Upper lobe of right lung (tissue), 1 donor: ENCODE measurements around the gene ADGRL4. TPM values are rescaled to one million over a fixed set of nuclear protein-coding genes. Genes with fewer than 3 reads are reported as not detected.
A peak's percentile ranks its signal among the peaks of the same experiment; 100 is the strongest.

ENCODE experiments used
- ATAC-seq: fragments of 200-7000 bp; cut with Tn5 transposase; one replicate; pipeline ENCODE4 v1.9.1; 2020; ENCODE audit warnings: mild to moderate bottlenecking, moderate library complexity
- DNase-seq: peaks from one replicate; pipeline ENCODE4 v3.0.0-alpha.2; 2020
- H3K27ac ChIP-seq: fragments of 200-600 bp; one replicate; pipeline ENCODE4 v1.8.0; 2022
- H3K27me3 ChIP-seq: fragments of 200-600 bp; one replicate; pipeline ENCODE4 v1.8.0; 2022; ENCODE audit warnings: mild to moderate bottlenecking
- H3K36me3 ChIP-seq: fragments of 200-600 bp; one replicate; pipeline ENCODE4 v1.8.0; 2022
- H3K4me1 ChIP-seq: fragments of 200-600 bp; one replicate; pipeline ENCODE4 v1.8.0; 2022
- H3K4me3 ChIP-seq: fragments of 200-600 bp; one replicate; pipeline ENCODE4 v1.8.0; 2022; ENCODE audit warnings: mild to moderate bottlenecking
- H3K9me3 ChIP-seq: fragments of 200-600 bp; one replicate; pipeline ENCODE4 v1.8.0; 2022
- CTCF ChIP-seq: fragments of 200-600 bp; IDR thresholded peaks from one replicate; pipeline ENCODE4 v1.8.0; 2022; ENCODE audit warnings: antibody characterized with exemption
- intact Hi-C: fragments of 100-400 bp; cut with DNase I; formaldehyde crosslinking; loops from one replicate; pipeline ENCODE4 v1.11.0; 2022
- total RNA-seq: library from RNA; stranded (reverse); fragmentation: NEBNext Ultra II Directional; extraction: Animal tissue kit (Norgen Biotek cat#: 25700); gene quantifications from one replicate; pipeline ENCODE4 v1.2.1, GENCODE V29; 2021
- donor health status: DM: no; HTN: yes; CAD: no; lungs with severe emphysema.

The ADGRL4 gene
- total RNA-seq, 1 donor from 2014 or later: 31.9 TPM

DNA sequence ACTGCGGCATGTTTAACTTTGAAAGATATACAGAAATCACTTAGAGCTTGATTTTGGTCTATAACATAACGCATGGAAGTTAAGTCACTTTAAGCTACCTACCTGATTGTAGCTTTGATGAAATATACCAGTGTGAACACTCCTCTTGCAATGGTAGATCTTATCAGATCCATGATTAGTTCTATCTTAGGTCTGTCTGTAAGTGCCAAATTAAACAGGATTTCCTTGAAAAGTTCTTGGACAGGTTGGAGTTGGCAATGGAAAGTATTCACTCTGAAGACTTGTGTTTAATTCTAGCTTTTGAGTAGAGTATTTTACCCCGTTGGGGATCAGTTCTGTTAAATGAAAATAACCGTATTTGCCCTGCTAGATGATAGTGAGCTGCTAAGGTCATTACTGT lies 4.1 kb upstream of the ADGRL4 start:
- ATAC-seq (no peak), DNase-seq (no peak)
- no peak overlapping the region for H3K27ac ChIP-seq
- no peaks in the 10 kb centered on the region for H3K36me3 ChIP-seq
- H3K4me3 ChIP-seq: no peak overlapping the region
- no peak for TF ChIP-seq CTCF
- peaks cover 5% of the 10 kb centered on the region for H3K27me3 ChIP-seq
- intact Hi-C loops: no loop called here
- no peaks in the 10 kb centered on the region for H3K4me1 ChIP-seq
- no peaks in the 10 kb centered on the region for H3K9me3 ChIP-seq

- Histone ChIP-seq H3K27me3 (peaks cover 5% of the 10 kb centered on the region), H3K9me3 (no peaks in the 10 kb centered on the region), H3K36me3 (no peaks in the 10 kb centered on the region), H3K27ac (peak overlapping the region; percentile 72), H3K4me3 (peak overlapping the region; percentile 41), H3K4me1 (no peaks in the 10 kb centered on the region)
- DNase-seq: no peak
- no peak for TF ChIP-seq CTCF
- ATAC-seq: no peak
- intact Hi-C loops: no loop called here
These were observed 585 bp downstream of the ADGRL4 start for GRCh38 chr1:79005945-79006344.

- H3K36me3 ChIP-seq: no peaks in the 10 kb centered on the region
- H3K27me3 ChIP-seq: peaks cover 5% of the 10 kb centered on the region
- intact Hi-C loops: no loop called here
- no peaks in the 10 kb centered on the region for H3K4me1 ChIP-seq
- no peaks in the 10 kb centered on the region for H3K9me3 ChIP-seq
- H3K4me3 ChIP-seq: peak overlapping the region; percentile 41
- H3K27ac ChIP-seq: no peak overlapping the region
- TF ChIP-seq CTCF: no peak
- no peak for DNase-seq
- ATAC-seq: no peak
These were observed 1.6 kb downstream of the ADGRL4 start for GRCh38 chr1:79004916-79005315.

DNA sequence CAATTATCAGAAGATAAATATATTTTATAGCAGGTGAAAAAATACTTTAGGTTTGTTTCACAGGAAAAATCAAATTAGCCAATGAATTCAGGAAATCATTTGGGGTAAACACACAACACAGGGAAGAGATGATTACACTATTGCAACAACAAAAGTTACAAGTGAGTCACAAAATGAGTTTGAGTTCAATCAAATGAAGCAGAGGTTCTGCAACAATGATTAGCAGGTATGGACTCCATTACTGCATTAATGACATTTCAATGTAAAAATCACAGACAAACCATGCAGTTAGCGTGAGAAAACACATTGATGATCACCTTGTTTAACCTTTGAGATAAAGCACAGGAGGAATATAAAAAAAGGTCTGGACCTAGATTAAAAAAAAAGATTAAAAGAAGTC lies 9.7 kb downstream of the ADGRL4 start:
- ATAC-seq: no peak
- no peak overlapping the region for H3K27ac ChIP-seq
- H3K4me3 ChIP-seq: no peak overlapping the region
- H3K9me3 ChIP-seq: no peaks in the 10 kb centered on the region
- intact Hi-C loops: no loop called here
- H3K36me3 ChIP-seq: no peaks in the 10 kb centered on the region
- no peak for DNase-seq
- no peaks in the 10 kb centered on the region for H3K4me1 ChIP-seq
- no peaks in the 10 kb centered on the region for H3K27me3 ChIP-seq
- TF ChIP-seq CTCF: no peak

DNA sequence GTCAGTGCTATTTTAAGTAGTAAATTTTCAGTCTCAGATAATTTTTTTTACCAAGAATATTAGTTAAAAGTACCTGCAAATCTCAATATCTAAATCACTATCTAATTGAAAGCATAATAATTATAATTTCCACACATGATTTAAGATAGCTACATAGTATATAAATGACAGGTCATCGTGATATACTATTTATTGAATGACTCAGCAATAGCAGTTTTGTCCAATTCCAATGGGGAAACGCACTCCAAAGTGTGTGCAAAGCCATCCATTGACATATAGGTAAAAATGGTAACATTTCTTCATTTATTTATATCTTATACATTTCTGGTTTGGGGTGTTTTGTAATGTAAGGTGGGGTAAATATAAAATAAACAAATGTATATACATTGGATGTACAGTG lies 19.5 kb downstream of the ADGRL4 start:
- H3K27me3 ChIP-seq: no peaks in the 10 kb centered on the region
- H3K36me3 ChIP-seq: no peaks in the 10 kb centered on the region
- TF ChIP-seq CTCF: no peak
- no peaks in the 10 kb centered on the region for H3K9me3 ChIP-seq
- ATAC-seq (no peak), DNase-seq (no peak)
- H3K4me1 ChIP-seq: no peaks in the 10 kb centered on the region
- intact Hi-C loops: no loop called here
- no peak overlapping the region for H3K27ac ChIP-seq
- no peak overlapping the region for H3K4me3 ChIP-seq

GRCh38 chr1:78980511-78980910 lies 26.0 kb downstream of the ADGRL4 start:
- H3K27ac ChIP-seq: no peak overlapping the region
- TF ChIP-seq CTCF: no peak
- no peak for DNase-seq
- ATAC-seq: no peak
- H3K4me1 ChIP-seq: no peaks in the 10 kb centered on the region
- no peaks in the 10 kb centered on the region for H3K9me3 ChIP-seq
- H3K27me3 ChIP-seq: no peaks in the 10 kb centered on the region
- no peaks in the 10 kb centered on the region for H3K36me3 ChIP-seq
- intact Hi-C loops: no loop called here
- no peak overlapping the region for H3K4me3 ChIP-seq
